Stimulated activated CD4-positive, alpha-beta T cell treated with anti-CD3 and anti-CD28 coated beads, Interleukin-12 subunit alpha, Interleukin-12 subunit beta, amount 100 ng/mL, for 24 hours (primary cell): Measurements from ENCODE around the gene MCU.
"Not testable (repeated sequence)": the region's sequence is repeated elsewhere in the genome, so short reads cannot be mapped to it uniquely, and the experiment has no call there.

Experiments used
- DNase-seq, 2 experiments: peaks; one replicate each; pipeline ENCODE4 v3.0.0-alpha.2; 2020; ENCODE audit warnings: low read depth in 2 of 2

Gene MCU, protein sequence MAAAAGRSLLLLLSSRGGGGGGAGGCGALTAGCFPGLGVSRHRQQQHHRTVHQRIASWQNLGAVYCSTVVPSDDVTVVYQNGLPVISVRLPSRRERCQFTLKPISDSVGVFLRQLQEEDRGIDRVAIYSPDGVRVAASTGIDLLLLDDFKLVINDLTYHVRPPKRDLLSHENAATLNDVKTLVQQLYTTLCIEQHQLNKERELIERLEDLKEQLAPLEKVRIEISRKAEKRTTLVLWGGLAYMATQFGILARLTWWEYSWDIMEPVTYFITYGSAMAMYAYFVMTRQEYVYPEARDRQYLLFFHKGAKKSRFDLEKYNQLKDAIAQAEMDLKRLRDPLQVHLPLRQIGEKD

DNA sequence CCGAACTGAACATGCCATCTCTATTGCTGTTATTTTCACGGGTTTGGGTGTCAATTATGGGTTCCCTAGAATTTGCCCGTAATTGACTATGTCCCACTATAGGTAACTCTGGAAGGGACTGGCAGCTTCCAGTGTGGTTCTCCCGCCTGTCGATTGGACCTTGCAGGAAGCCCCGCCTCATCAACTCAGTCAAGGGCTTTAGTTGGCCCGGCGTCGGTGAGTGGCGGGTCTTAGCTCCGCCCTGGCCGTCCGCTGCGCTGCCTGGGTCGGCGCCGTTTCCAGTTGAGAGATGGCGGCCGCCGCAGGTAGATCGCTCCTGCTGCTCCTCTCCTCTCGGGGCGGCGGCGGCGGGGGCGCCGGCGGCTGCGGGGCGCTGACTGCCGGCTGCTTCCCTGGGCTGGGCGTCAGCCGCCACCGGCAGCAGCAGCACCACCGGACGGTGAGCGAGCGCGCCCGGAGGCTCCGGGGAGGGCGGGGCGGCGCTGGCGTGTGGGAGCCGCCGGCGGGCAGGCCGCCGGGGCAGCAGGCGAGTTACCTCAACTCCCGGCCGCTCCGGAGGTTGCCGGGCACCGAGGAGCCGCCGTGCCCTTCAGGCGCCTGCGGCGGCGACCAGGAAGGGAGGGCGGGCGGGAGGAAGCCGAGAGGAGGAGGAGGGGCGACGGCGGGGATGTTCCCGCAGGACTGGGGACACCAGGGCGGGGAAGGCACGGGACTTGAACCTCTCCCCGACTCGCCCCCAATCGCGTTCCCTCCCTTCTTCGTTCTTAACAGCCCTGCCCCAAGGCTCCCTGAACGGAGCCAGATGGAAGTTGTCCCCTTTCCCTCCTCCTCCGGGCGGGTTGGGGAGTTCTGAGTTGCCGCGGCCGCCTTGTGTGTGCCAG is at the start of gene MCU:
TSS of gene MCU (plus strand) at position 281 of the 881 bp plus-strand sequence. CDS start at position 290, 9 bp downstream.
- peak; percentile 88 to 90 for DNase-seq

DNA sequence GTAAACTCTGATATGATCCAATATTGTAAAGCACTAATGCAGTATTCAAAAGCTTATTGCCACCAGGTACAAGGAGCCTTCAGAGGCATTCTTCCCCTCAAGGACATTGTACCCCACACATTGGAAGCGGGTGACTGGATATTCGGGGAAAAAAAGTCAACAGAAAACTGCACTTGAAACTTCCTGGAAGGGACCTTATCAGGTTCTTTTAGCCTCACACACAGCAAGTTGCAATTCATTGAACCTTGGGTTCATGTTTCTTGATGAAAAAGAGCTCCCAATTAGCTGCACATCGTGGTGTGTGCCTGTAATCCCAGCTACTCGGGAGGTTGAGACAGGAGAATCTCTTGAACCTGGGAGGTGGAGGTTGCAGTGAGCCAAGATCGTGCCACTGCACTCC is 49.6 kb upstream of the MCU start:
- no peak for DNase-seq

DNA sequence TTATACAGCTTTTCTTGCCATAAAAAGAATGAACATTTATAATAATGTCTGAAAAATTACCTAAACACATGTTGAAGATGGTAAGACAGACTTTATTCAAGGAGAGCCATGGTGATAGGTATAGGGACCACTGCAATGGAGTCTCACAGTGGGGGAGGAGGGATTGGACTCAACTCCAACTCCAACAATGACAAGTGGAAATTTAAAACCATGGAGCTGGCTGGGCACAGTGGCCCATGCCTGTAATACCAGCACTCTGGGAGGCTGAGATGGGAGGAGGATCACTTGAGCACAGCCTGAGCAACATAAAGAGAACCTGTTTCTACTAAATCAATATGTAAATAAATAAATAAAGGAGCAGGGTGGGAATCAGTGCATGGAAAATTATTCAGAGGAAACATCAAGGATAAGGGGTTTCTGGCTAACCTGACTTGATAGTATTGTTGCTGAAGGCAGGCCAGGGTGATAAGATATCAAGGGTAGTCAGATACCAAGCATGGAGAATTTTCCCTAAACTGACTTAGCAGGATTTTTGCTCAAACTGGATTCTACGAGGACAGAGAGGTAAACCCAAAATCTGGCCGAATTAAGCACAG is 46.6 kb upstream of the MCU start:
- DNase-seq = no peak

DNA sequence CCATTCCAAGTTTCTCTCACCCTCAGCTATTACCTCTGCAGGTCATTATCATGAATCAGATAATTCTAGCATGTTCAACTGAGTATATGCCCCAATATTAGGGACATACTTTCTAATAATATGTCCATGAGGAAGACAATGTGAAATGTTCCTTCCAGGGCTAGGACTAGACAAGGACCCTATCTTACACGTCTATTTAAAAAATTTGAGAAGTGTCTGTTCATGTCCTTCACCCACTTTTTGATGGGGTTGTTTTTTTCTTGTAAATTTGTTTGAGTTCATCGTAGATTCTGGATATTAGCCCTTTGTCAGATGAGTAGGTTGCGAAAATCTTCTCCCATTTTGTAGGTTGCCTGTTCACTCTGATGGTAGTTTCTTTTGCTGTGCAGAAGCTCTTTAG is 45.0 kb upstream of the MCU start:
- DNase-seq = not testable (repeated sequence)

DNA sequence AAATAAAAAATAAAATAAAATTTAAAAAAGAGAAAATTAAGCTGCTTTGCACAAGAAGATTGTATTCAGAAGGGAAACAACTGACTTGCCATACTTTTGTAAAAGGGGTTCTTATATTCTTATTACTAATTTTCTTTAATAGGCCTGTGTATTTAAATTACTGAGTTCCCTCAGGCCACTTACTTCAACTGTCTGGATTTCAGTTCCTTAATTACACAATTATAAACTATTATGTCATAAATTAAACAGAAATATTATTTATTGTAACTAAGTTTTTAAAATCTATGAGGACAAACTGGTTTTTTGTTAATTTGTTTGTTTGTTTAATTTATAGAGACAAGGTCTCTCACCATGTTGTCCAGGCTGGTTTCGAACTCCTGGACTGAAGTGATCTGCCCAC is 43.6 kb upstream of the MCU start:
- DNase-seq = no peak

DNA sequence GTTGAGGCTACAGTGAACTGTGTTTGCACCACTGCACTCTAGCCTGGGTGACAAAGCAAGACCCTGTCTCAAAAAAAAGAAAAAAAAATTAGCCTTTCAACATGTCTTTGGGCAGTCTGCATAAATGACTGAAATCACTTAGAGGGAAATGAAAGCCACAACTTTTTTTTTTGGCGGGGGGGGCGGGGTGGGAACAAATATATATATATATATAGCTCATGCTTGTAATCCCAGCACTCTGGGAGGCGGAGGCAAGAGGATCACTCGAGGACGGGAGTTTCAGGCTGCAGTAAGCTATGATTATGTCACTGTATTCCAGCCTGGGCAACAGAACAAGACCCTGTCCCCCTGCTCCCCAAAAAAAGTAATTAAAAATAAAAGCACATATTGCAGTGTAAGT is 42.7 kb upstream of the MCU start:
- no peak for DNase-seq

DNA sequence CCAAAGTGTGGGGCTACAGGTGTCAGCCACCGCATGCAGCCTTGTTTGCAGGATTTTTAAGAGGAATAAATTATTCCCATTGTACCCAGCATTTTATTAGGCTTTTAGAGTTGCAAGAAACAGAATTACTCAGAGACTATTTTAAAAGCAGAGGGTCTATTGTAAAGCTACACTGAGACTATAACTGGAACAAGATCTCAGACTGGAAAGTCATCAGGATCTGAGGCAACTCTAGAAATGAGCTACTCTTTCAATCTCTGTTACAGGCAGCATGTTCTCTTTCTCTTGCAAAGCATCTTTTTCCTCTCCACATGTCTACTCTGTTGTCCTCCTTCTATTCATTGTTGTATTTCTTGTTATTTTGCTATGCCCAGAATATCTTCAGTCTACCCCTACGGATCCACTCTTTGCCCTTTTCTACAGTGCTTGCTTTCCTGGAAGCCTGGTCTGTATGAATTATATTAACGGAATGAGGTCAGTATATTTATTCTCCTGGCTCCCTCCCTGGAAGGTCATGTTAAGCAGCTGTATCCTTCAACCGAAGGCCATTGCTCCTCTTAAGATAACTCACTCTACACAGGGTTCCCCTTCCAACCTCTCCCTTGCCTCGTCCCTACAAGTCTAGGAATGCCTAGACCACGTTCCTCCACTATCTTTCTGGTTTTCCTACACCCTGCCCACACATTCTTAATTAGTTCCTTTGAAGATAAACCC is 38.4 kb upstream of the MCU start:
- no peak for DNase-seq

DNA sequence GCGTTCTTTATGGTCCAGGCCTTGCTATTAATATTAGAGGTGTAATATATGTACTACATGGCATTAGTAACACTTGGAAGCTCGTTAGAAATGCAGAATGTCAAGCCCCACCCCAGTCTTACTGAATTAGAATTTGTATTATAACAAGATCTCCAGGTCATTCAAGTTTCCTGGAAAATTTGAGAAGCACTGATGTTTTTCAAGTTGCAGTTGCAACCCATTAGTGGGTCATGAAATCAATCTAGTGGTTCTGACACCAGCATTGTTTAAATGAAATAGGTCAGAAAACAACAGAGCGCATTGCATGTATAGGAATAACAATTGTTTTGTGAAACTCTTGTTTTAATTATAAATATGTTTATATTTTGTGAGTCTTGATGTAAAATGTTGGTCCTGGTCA is 37.2 kb upstream of the MCU start:
- no peak for DNase-seq

DNA sequence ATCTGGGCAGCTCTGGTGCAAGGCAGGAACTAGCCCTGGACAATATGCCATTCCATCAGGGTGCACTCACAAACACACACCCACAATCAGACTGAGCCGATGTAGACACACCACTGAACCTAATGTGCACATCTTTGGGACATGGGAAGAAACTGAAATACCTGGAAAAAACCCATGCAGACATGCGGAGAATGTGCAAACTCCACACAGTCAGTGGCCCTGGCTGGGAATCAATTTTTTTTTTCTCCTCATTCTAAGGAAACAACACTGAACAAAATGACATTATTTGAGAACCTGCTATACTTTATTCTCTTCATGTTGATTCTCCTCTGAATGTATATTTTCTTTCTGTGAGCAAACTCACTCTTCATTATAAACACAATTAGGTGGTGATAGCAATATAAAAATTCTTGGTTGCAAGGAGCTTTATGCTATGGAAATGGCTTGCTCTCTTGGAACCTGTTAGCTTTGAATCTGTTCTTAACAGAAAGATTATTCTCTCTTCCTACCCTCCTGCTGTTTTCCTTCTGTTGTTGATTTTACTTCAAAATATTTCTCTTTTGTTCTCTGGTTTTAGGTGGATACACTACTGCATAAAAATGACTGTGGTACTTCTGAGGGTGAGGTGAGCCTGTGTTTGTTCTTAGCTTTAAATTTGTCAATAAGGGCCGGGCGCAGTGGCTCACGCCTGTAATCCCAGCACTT is 33.1 kb upstream of the MCU start:
- no peak for DNase-seq

DNA sequence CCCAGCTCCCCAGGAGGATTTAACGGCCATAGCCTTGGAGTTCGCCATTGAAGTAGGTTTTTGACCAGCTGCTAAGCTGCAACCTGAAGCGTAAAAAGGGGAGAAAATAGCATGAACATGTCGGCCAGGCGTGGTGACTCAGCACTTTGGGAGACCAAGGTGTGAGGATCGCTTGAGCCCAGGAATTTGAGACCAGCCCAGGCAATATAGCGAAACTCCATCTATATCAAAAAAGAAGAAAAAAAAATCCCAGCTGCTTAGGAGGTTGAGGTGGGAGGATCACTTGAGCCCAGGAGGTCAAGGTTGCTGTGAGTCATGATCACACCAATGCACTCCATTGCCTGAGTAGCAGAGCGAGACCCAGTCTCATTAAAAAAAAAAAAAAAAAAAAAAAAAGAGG is 32.2 kb upstream of the MCU start:
- no peak for DNase-seq

DNA sequence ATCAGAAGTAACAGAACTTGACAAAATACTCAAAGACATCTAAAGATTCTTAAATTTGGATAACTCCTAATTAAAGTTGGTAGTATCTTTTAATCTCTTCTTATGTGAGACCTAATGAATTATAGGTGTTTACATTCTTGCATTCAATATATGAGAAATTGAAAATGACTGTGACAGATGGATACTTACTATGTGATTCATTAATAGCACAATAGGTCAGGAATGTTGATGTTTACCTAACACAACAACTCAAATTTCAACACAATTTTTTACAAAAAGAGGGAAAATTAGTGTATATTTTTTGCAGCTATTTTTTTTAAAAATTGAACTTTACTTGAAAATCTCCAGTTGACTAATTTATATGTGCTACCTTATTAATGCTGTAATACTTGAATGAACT is 31.7 kb upstream of the MCU start:
- DNase-seq = no peak

DNA sequence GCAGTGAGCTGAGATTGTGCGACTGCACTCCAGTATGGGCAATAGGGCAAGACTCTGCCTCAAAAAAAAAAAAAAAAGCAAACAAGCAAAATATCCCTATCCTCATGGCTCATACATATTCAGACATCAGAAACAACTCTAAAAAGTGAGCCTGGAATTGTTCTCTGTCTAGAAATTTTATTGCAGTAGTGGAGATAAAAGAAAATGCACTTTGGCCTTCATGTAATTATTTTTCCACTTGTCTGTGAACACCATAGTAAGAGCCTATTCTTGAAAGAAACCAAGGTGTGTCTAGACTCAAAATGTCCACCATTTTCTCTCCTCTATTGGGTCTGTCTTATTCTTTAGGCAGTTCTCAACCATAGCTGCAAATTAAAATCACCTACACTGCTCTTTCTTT is 30.5 kb upstream of the MCU start:
- DNase-seq = no peak

DNA sequence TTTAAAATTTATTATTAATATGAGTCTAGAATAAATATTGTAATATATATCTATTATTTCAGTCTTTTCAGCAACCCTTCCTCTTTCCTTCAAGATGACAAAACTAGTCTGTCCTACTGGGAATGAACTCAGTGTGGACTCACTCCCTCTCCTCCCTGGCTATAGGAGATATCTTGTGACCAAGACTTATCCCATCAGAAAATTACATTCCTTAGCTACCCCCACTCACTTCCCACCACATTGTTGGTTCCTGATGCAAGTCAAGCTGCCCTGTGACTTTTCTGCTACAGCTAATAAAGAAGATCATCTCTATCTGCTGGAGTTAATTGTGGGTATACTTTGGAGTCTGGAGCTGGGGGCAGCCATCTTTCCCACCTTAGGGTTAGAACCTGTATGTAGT is 28.0 kb upstream of the MCU start:
- DNase-seq = no peak

DNA sequence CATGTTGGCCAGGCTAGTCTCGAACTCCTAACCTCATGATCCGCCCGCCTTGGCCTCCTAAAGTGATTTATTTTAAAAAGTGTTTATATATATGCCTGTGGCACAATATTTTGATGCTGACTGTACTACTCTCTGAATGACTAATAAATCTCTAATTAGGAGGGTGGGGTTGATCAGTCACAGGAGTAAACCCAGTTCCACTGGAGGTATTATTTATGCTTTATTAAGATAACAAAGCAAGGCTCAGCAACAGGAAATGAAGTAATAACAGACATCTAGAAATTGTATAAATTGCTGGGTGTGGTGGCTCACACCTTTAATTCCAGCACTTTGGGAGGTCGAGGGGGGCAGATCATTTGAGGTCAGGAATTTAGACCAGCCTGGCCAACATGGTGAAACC is 26.0 kb upstream of the MCU start:
- DNase-seq = no peak

DNA sequence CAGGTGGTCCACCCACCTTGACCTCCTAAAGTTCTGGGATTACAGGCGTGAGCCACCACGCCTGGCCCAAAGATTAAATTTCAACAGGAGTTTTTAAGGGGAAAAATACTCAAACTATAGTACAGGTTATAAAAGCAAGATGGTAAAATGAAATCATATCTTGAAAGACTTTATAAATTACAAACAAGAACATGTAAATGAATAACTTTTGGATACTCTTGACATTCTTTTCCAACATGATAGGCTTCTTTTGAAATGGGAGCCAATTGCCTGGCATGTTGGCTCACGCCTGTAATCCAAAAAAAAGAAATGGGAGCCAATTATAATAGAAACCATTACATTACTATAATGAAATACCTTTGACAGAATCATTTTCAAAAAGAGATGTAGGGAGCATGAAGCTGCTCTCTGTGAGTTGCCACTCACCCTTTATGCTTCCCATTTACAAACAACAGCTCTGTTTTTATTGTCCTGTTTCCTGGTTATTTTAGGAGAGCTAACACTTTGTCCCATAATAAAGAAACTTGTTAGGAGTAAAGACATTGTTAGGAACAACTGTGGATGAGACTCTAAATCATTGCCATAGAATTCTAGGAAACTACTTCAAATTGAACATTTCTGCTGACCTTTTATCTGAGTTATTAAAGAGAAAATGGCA is 24.6 kb upstream of the MCU start:
- DNase-seq = no peak

DNA sequence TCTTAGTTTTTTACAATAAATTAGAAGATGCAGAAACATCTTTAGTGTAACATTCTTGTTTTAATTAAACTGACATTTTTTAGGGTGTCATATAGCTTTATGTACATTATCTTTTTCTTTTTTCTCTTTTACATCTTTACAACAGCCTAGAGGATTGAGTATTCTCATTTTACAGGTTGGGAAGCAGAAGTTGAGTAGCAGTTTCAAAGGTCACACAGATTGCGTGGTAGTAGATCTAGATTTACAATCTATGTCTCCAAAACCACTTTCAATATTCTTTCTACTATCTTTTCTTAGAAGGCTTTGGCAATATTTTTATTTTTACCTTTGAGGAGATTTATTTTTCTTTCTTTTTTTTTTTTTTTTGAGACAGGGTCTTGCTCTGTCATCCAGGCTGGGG is 18.7 kb upstream of the MCU start:
- DNase-seq = no peak

DNA sequence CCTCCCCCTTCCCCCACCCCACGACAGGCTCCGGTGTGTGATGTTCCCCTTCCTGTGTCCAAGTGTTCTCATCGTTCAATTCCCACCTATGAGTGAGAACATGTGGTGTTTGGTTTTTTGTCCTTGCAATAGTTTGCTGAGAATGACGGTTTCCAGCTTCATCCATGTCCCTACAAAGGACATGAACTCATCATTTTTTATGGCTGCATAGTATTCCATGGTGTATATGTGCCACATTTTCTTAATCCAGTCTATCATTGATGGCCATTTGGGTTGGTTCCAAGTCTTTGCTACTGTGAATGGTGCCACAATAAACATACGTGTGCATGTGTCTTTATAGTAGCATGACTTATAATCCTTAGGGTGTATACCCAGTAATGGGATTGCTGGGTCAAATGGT is 17.8 kb upstream of the MCU start:
- not testable (repeated sequence) for DNase-seq

DNA sequence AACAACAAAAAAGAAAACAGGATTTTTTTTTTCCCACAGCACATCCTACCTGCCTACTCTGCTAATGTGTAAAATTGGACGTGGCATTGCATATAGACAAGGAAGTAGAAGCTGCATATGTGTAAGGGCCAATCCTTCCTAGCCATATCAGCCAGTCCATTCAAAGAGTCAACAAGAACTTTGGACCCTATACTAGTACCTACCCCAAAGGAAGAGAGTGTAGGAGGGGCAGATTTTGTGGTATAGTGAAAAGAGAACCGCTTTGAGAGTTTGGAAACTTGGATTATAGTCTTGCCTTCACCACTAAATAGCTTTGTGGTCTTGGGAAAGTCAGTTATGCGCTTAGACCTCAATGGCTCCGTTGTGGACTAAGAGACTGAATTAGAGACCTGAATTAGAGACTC is 12.1 kb upstream of the MCU start:
- DNase-seq = no peak

DNA sequence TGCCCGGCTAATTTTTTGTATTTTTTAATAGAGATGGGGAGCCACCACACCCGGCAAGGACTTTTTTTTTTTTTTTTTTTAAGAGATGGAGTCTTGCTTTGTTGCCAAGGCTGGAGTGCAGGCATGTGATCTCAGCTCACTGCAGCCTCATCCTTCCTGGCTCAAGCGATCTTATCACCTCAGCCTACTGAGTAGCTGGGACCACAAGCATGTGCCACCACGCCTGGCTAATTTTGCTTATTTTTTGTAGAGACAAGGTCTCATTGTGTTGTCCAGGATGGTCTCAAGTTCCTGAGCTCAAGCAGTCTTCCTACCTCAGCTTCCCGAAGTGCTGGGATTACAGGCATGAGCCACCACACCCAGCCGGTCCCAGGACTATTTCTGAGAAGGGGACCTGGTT is 9.3 kb upstream of the MCU start:
- DNase-seq = no peak

DNA sequence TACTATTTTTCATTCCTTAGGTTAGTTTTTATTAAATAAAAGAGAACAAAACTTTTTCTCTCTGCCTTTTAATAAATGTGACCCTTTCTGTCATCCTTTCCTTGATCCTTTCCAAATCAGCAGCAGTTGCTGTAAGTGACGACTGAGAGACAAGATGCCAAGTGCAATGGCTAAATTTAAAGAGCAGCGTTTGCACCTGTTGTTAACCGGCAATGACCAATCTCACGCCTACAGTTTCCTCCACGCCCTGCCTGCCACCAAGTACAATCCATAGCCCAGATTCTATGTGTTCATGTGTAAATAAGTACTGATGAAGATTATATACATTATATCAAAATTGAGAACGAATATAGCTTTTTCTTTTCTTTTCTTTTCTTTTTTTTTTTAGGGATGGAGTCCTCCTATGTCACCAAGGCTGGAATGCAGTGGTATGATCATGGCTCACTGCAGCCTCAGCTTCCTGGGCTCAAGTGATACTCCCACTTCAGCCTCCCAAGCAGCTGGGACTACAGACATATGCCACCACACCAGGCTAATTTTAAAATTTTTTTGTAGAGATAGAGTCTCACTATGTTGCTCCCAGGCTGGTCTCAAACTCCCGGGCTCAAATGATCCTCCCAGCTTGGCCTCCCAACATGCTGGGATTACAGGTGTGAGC is 6.5 kb upstream of the MCU start:
- DNase-seq = no peak
